Stimulated activated CD8-positive, alpha-beta memory T cell treated with anti-CD3 and anti-CD28 coated beads, Interleukin-12 subunit alpha, Interleukin-12 subunit beta, amount 100 ng/mL, for 24 hours (primary cell): ENCODE results near the gene PARP12.

Experiments
- DNase-seq: peaks from one replicate; pipeline ENCODE4 v3.0.0-alpha.2; 2020; ENCODE audit errors: extremely low read depth

The PARP12 gene

GRCh38 chr7:139991911-139992310 lies 70.8 kb downstream of the PARP12 start:
- no peak for DNase-seq

GRCh38 chr7:139991269-139991666 lies 71.5 kb downstream of the PARP12 start:
- DNase-seq = no peak

GRCh38 chr7:139990571-139991268 lies 72.0 kb downstream of the PARP12 start:
- DNase-seq = no peak

GRCh38 chr7:139990142-139990535 lies 72.6 kb downstream of the PARP12 start:
- no peak for DNase-seq

GRCh38 chr7:139989366-139990141 lies 73.2 kb downstream of the PARP12 start:
- DNase-seq = no peak

- no peak for DNase-seq
These were observed 74.8 kb downstream of the PARP12 start for GRCh38 chr7:139987691-139988516.

- DNase-seq = no peak
These were observed 76.9 kb downstream of the PARP12 start for GRCh38 chr7:139985811-139986210.

- no peak for DNase-seq
These were observed 77.9 kb downstream of the PARP12 start for GRCh38 chr7:139984642-139985539.

- no peak for DNase-seq
These were observed 79.5 kb downstream of the PARP12 start for GRCh38 chr7:139982927-139983920.

- no peak for DNase-seq
These were observed 81.2 kb downstream of the PARP12 start for GRCh38 chr7:139981511-139981895.

GRCh38 chr7:139976838-139977656 lies 85.7 kb downstream of the PARP12 start:
- DNase-seq = no peak

- DNase-seq = no peak
These were observed 86.5 kb downstream of the PARP12 start for GRCh38 chr7:139976055-139976837.

- no peak for DNase-seq
These were observed 88.5 kb downstream of the PARP12 start for GRCh38 chr7:139974179-139974811.
